ENCODE results near the gene FAM186B.

FAM186B gene

GRCh38 chr12:49543221-49543913, 62.1 kb downstream of the FAM186B start:
- H3K4me3 ChIP-seq (ENCODE audit: low read length) = 0 out of 2 replicates have a peak overlapping the region, but pooled peaks have one; percentile 60
- H3K9me3 ChIP-seq (ENCODE audit: insufficient read depth, low read depth, low read length) = no peaks in the 10 kb centered on the region
- no peaks in the 10 kb centered on the region for H3K36me3 ChIP-seq (ENCODE audit: insufficient read depth, low read depth, low read length)
- H3K4me1 ChIP-seq (ENCODE audit: insufficient read depth, low read length) = peaks cover 4% of the 10 kb centered on the region; the same call in 1 of the 2 replicates
- H3K27ac ChIP-seq (ENCODE audit: low read length) = no peak overlapping the region
- H3K27me3 ChIP-seq (ENCODE audit: insufficient read depth, low read length) = peaks cover 98% of the 10 kb centered on the region
- H3K9ac ChIP-seq (ENCODE audit: low read depth, low read length) = no peak overlapping the region

GRCh38 chr12:49542592-49543160, 62.8 kb downstream of the FAM186B start:
- H3K36me3 ChIP-seq (ENCODE audit: insufficient read depth, low read depth, low read length) = no peaks in the 10 kb centered on the region
- no peak overlapping the region for H3K27ac ChIP-seq (ENCODE audit: low read length)
- no peaks in the 10 kb centered on the region; the same call in 1 of the 2 replicates for H3K9me3 ChIP-seq (ENCODE audit: insufficient read depth, low read depth, low read length)
- no peak overlapping the region for H3K9ac ChIP-seq (ENCODE audit: low read depth, low read length)
- H3K4me3 ChIP-seq (ENCODE audit: low read length) = no peak overlapping the region
- H3K27me3 ChIP-seq (ENCODE audit: insufficient read depth, low read length) = peaks cover 98% of the 10 kb centered on the region
- H3K4me1 ChIP-seq (ENCODE audit: insufficient read depth, low read length) = peaks cover 4% of the 10 kb centered on the region; the same call in 1 of the 2 replicates

GRCh38 chr12:49541911-49542505, 63.4 kb downstream of the FAM186B start:
- no peak overlapping the region for H3K27ac ChIP-seq (ENCODE audit: low read length)
- no peaks in the 10 kb centered on the region for H3K36me3 ChIP-seq (ENCODE audit: insufficient read depth, low read depth, low read length)
- no peak overlapping the region for H3K4me3 ChIP-seq (ENCODE audit: low read length)
- no peak overlapping the region for H3K9ac ChIP-seq (ENCODE audit: low read depth, low read length)
- peaks cover 9% of the 10 kb centered on the region; the same call in 1 of the 2 replicates for H3K4me1 ChIP-seq (ENCODE audit: insufficient read depth, low read length)
- peaks cover 98% of the 10 kb centered on the region for H3K27me3 ChIP-seq (ENCODE audit: insufficient read depth, low read length)
- H3K9me3 ChIP-seq (ENCODE audit: insufficient read depth, low read depth, low read length) = no peaks in the 10 kb centered on the region; the same call in 1 of the 2 replicates

GRCh38 chr12:49541140-49541861, 64.1 kb downstream of the FAM186B start:
- H3K9me3 ChIP-seq (ENCODE audit: insufficient read depth, low read depth, low read length) = no peaks in the 10 kb centered on the region; the same call in 1 of the 2 replicates
- H3K4me3 ChIP-seq (ENCODE audit: low read length) = no peak overlapping the region
- no peaks in the 10 kb centered on the region for H3K36me3 ChIP-seq (ENCODE audit: insufficient read depth, low read depth, low read length)
- peaks cover 9% of the 10 kb centered on the region; the same call in 1 of the 2 replicates for H3K4me1 ChIP-seq (ENCODE audit: insufficient read depth, low read length)
- no peak overlapping the region for H3K9ac ChIP-seq (ENCODE audit: low read depth, low read length)
- H3K27me3 ChIP-seq (ENCODE audit: insufficient read depth, low read length) = peaks cover 100% of the 10 kb centered on the region
- H3K27ac ChIP-seq (ENCODE audit: low read length) = no peak overlapping the region

GRCh38 chr12:49540229-49541139, 65.0 kb downstream of the FAM186B start:
- no peaks in the 10 kb centered on the region for H3K36me3 ChIP-seq (ENCODE audit: insufficient read depth, low read depth, low read length)
- H3K9me3 ChIP-seq (ENCODE audit: insufficient read depth, low read depth, low read length) = no peaks in the 10 kb centered on the region; the same call in 1 of the 2 replicates
- H3K4me1 ChIP-seq (ENCODE audit: insufficient read depth, low read length) = peaks cover 9% of the 10 kb centered on the region; the same call in 1 of the 2 replicates
- peaks cover 100% of the 10 kb centered on the region for H3K27me3 ChIP-seq (ENCODE audit: insufficient read depth, low read length)
- H3K27ac ChIP-seq (ENCODE audit: low read length) = no peak overlapping the region
- no peak overlapping the region for H3K9ac ChIP-seq (ENCODE audit: low read depth, low read length)
- no peak overlapping the region for H3K4me3 ChIP-seq (ENCODE audit: low read length)

GRCh38 chr12:49539406-49540228, 65.8 kb downstream of the FAM186B start:
- peaks cover 9% of the 10 kb centered on the region; the same call in 1 of the 2 replicates for H3K4me1 ChIP-seq (ENCODE audit: insufficient read depth, low read length)

GRCh38 chr12:49538510-49539403, 66.7 kb downstream of the FAM186B start, which contains the start of gene KCNH3:
KCNH3 (plus strand) TSS chr12:49539030; CDS start chr12:49539417, 387 bp downstream.
- no peaks in the 10 kb centered on the region for H3K36me3 ChIP-seq (ENCODE audit: insufficient read depth, low read depth, low read length)
- no peak within 1 kb of the TSS for H3K27ac ChIP-seq (ENCODE audit: low read length)
- H3K4me1 ChIP-seq (ENCODE audit: insufficient read depth, low read length) = peaks cover 5% of the 10 kb centered on the region; the same call in 1 of the 2 replicates
- peaks cover 94% of the 10 kb centered on the region for H3K27me3 ChIP-seq (ENCODE audit: insufficient read depth, low read length)
- H3K9ac ChIP-seq (ENCODE audit: low read depth, low read length) = no peak within 1 kb of the TSS
- peak within 1 kb of the TSS; percentile 67; the same call in 1 of the 2 replicates for H3K4me3 ChIP-seq (ENCODE audit: low read length)
- H3K9me3 ChIP-seq (ENCODE audit: insufficient read depth, low read depth, low read length) = no peaks in the 10 kb centered on the region; the same call in 1 of the 2 replicates

More at GRCh38 chr12:49539406-49540228, 65.8 kb downstream of the FAM186B start:
- Histone ChIP-seq H3K9ac (ENCODE audit: low read depth, low read length) (no peak overlapping the region), H3K27me3 (ENCODE audit: insufficient read depth, low read length) (peaks cover 100% of the 10 kb centered on the region), H3K4me3 (ENCODE audit: low read length) (no peak overlapping the region), H3K27ac (ENCODE audit: low read length) (no peak overlapping the region), H3K36me3 (ENCODE audit: insufficient read depth, low read depth, low read length) (no peaks in the 10 kb centered on the region), H3K9me3 (ENCODE audit: insufficient read depth, low read depth, low read length) (no peaks in the 10 kb centered on the region; the same call in 1 of the 2 replicates)

- H3K4me3 ChIP-seq (ENCODE audit: low read length) = peak overlapping the region; percentile 67
- H3K9ac ChIP-seq (ENCODE audit: low read depth, low read length) = no peak overlapping the region
- H3K27ac ChIP-seq (ENCODE audit: low read length) = no peak overlapping the region
- no peaks in the 10 kb centered on the region; the same call in 1 of the 2 replicates for H3K9me3 ChIP-seq (ENCODE audit: insufficient read depth, low read depth, low read length)
- peaks cover 86% of the 10 kb centered on the region for H3K27me3 ChIP-seq (ENCODE audit: insufficient read depth, low read length)
- peaks cover 5% of the 10 kb centered on the region; the same call in 1 of the 2 replicates for H3K4me1 ChIP-seq (ENCODE audit: insufficient read depth, low read length)
- no peaks in the 10 kb centered on the region for H3K36me3 ChIP-seq (ENCODE audit: insufficient read depth, low read depth, low read length)
These were observed 67.5 kb downstream of the FAM186B start for GRCh38 chr12:49537752-49538509.
